SK-N-SH treated with all-trans-retinoic acid at 6 μM for 48 hours (cell line): Measurements from ENCODE around the gene GPC6.

ENCODE experiments used
- ATAC-seq: fragments of 200-7000 bp; cut with Tn5 transposase; 3 replicates; pipeline ENCODE4 v1.9.1; 2020; ENCODE audit warnings: mild to moderate bottlenecking, moderate library complexity
- ARNTL ChIP-seq: fragments of 450-650 bp; formaldehyde crosslinking; IDR thresholded peaks from 2 replicates; pipeline ENCODE4 v1.5.0; 2020; ENCODE audit warnings: low read depth, mild to moderate bottlenecking, moderate library complexity, borderline replicate concordance
- BACH2 ChIP-seq: fragments of 250-450 bp; sonication (Bioruptor Pico); IDR thresholded peaks from 2 replicates; pipeline ENCODE4 v1.9.0; 2021; ENCODE audit warnings: mild to moderate bottlenecking, borderline replicate concordance
- ESRRG ChIP-seq: fragments of 250-450 bp; sonication (Bioruptor Pico); IDR thresholded peaks from 2 replicates; pipeline ENCODE4 v1.6.1; 2021; ENCODE audit warnings: mild to moderate bottlenecking
- GLIS3 ChIP-seq: fragments of 250-450 bp; sonication (Bioruptor Pico); IDR thresholded peaks from 2 replicates; pipeline ENCODE4 v1.5.0; 2020; ENCODE audit warnings: mild to moderate bottlenecking, moderate library complexity
- ISL1 ChIP-seq: fragments of 250-450 bp; sonication (Bioruptor Pico); IDR thresholded peaks from 2 replicates; pipeline ENCODE4 v2.1.2; 2022; ENCODE audit warnings: mild to moderate bottlenecking, moderate library complexity
- OSR1 ChIP-seq: fragments of 250-450 bp; sonication (Bioruptor Pico); IDR thresholded peaks from 2 replicates; pipeline ENCODE4 v1.8.0; 2022; ENCODE audit warnings: moderate library complexity, mild to moderate bottlenecking, inconsistent platforms
- PATZ1 ChIP-seq: fragments of 250-450 bp; sonication (Bioruptor Pico); IDR thresholded peaks from 2 replicates; pipeline ENCODE4 v1.8.0; 2020; ENCODE audit warnings: mild to moderate bottlenecking, moderate library complexity, borderline replicate concordance
- PPARA ChIP-seq: fragments of 250-450 bp; sonication (Bioruptor Pico); IDR thresholded peaks from 2 replicates; pipeline ENCODE4 v1.5.0; 2020; ENCODE audit warnings: mild to moderate bottlenecking, borderline replicate concordance
- RARB ChIP-seq: fragments of 250-450 bp; sonication (Bioruptor Pico); IDR thresholded peaks from 2 replicates; pipeline ENCODE4 v1.8.0; 2021; ENCODE audit warnings: mild to moderate bottlenecking, moderate library complexity
- SNAI2 ChIP-seq: fragments of 250-450 bp; sonication (Bioruptor Pico); IDR thresholded peaks from 2 replicates; pipeline ENCODE4 v1.5.0; 2020; ENCODE audit warnings: mild to moderate bottlenecking, moderate library complexity
- TCF4 ChIP-seq: fragments of 250-450 bp; sonication (Bioruptor Pico); IDR thresholded peaks from 2 replicates; pipeline ENCODE4 v1.8.0; 2021; ENCODE audit warnings: mild to moderate bottlenecking, moderate library complexity, borderline replicate concordance
- TOX ChIP-seq: fragments of 250-450 bp; sonication (Bioruptor Pico); IDR thresholded peaks from 2 replicates; pipeline ENCODE4 v1.8.0; 2021; ENCODE audit warnings: mild to moderate bottlenecking, moderate library complexity, borderline replicate concordance
- ZC3H10 ChIP-seq: fragments of 250-450 bp; sonication (Bioruptor Pico); IDR thresholded peaks from 2 replicates; pipeline ENCODE4 v1.5.1; 2021; ENCODE audit warnings: mild to moderate bottlenecking, moderate library complexity
- ZFP3 ChIP-seq: fragments of 250-450 bp; sonication (Bioruptor Pico); IDR thresholded peaks from 2 replicates; pipeline ENCODE4 v1.5.0; 2020; ENCODE audit warnings: mild to moderate bottlenecking, moderate library complexity
- ZNF565 ChIP-seq: fragments of 450-650 bp; formaldehyde crosslinking; conservative IDR thresholded peaks from 2 replicates; pipeline ENCODE4 v1.5.0; 2020; ENCODE audit warnings: low read depth, mild to moderate bottlenecking, moderate library complexity
- ZNF70 ChIP-seq: fragments of 450-650 bp; formaldehyde crosslinking; IDR thresholded peaks from 2 replicates; pipeline ENCODE4 v1.5.0; 2020; ENCODE audit warnings: mild to moderate bottlenecking, moderate library complexity
- ZNF8 ChIP-seq: fragments of 450-650 bp; formaldehyde crosslinking; IDR thresholded peaks from 2 replicates; pipeline ENCODE4 v1.5.0; 2020; ENCODE audit warnings: mild to moderate bottlenecking, moderate library complexity
- TF ChIP-seq, protein P1 (sequence below): fragments of 250-450 bp; sonication (Bioruptor Pico); IDR thresholded peaks from 2 replicates; pipeline ENCODE4 v1.5.1; 2020; ENCODE audit warnings: low read depth, mild to moderate bottlenecking, moderate library complexity
- TF ChIP-seq, protein P2 (sequence below): fragments of 250-450 bp; sonication (Bioruptor Pico); IDR thresholded peaks from 2 replicates; pipeline ENCODE4 v1.5.1; 2021; ENCODE audit warnings: mild to moderate bottlenecking, moderate library complexity
- TF ChIP-seq, protein P3 (sequence below): fragments of 250-450 bp; sonication (Bioruptor Pico); IDR thresholded peaks from 2 replicates; pipeline ENCODE4 v1.8.0; 2021; ENCODE audit warnings: low read depth, mild to moderate bottlenecking, moderate library complexity, borderline replicate concordance
- TF ChIP-seq, protein P4 (sequence below): fragments of 250-450 bp; sonication (Bioruptor Pico); IDR thresholded peaks from 2 replicates; pipeline ENCODE4 v1.5.0; 2020; ENCODE audit warnings: mild to moderate bottlenecking, moderate library complexity

Gene GPC6

GRCh38 chr13:93268327-93269028, 41.9 kb downstream of the GPC6 start:
- no peak for ATAC-seq
- TF ChIP-seq, protein P1, sequence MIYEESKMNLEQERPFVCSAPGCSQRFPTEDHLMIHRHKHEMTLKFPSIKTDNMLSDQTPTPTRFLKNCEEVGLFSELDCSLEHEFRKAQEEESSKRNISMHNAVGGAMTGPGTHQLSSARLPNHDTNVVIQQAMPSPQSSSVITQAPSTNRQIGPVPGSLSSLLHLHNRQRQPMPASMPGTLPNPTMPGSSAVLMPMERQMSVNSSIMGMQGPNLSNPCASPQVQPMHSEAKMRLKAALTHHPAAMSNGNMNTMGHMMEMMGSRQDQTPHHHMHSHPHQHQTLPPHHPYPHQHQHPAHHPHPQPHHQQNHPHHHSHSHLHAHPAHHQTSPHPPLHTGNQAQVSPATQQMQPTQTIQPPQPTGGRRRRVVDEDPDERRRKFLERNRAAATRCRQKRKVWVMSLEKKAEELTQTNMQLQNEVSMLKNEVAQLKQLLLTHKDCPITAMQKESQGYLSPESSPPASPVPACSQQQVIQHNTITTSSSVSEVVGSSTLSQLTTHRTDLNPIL, result no peak
- no peak for TF ChIP-seq PATZ1 (CRISPR knock-in tag)
- no peak for TF ChIP-seq ZNF8 (CRISPR knock-in tag)
- TF ChIP-seq, protein P2, sequence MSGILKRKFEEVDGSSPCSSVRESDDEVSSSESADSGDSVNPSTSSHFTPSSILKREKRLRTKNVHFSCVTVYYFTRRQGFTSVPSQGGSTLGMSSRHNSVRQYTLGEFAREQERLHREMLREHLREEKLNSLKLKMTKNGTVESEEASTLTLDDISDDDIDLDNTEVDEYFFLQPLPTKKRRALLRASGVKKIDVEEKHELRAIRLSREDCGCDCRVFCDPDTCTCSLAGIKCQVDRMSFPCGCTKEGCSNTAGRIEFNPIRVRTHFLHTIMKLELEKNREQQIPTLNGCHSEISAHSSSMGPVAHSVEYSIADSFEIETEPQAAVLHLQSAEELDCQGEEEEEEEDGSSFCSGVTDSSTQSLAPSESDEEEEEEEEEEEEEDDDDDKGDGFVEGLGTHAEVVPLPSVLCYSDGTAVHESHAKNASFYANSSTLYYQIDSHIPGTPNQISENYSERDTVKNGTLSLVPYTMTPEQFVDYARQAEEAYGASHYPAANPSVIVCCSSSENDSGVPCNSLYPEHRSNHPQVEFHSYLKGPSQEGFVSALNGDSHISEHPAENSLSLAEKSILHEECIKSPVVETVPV (CRISPR knock-in tag), result no peak
- no peak for TF ChIP-seq ZFP3
- TF ChIP-seq, protein P3, sequence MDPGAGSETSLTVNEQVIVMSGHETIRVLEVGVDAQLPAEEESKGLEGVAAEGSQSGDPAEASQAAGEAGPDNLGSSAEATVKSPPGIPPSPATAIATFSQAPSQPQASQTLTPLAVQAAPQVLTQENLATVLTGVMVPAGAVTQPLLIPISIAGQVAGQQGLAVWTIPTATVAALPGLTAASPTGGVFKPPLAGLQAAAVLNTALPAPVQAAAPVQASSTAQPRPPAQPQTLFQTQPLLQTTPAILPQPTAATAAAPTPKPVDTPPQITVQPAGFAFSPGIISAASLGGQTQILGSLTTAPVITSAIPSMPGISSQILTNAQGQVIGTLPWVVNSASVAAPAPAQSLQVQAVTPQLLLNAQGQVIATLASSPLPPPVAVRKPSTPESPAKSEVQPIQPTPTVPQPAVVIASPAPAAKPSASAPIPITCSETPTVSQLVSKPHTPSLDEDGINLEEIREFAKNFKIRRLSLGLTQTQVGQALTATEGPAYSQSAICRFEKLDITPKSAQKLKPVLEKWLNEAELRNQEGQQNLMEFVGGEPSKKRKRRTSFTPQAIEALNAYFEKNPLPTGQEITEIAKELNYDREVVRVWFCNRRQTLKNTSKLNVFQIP (CRISPR knock-in tag), result no peak
- TF ChIP-seq, protein P4, sequence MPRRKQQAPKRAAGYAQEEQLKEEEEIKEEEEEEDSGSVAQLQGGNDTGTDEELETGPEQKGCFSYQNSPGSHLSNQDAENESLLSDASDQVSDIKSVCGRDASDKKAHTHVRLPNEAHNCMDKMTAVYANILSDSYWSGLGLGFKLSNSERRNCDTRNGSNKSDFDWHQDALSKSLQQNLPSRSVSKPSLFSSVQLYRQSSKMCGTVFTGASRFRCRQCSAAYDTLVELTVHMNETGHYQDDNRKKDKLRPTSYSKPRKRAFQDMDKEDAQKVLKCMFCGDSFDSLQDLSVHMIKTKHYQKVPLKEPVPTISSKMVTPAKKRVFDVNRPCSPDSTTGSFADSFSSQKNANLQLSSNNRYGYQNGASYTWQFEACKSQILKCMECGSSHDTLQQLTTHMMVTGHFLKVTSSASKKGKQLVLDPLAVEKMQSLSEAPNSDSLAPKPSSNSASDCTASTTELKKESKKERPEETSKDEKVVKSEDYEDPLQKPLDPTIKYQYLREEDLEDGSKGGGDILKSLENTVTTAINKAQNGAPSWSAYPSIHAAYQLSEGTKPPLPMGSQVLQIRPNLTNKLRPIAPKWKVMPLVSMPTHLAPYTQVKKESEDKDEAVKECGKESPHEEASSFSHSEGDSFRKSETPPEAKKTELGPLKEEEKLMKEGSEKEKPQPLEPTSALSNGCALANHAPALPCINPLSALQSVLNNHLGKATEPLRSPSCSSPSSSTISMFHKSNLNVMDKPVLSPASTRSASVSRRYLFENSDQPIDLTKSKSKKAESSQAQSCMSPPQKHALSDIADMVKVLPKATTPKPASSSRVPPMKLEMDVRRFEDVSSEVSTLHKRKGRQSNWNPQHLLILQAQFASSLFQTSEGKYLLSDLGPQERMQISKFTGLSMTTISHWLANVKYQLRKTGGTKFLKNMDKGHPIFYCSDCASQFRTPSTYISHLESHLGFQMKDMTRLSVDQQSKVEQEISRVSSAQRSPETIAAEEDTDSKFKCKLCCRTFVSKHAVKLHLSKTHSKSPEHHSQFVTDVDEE (CRISPR knock-in tag), result no peak
- TF ChIP-seq OSR1 (CRISPR knock-in tag), result no peak
- TF ChIP-seq ZNF565 (CRISPR knock-in tag), result no peak
- no peak for TF ChIP-seq RARB (CRISPR knock-in tag)

GRCh38 chr13:93270769-93271742, 44.4 kb downstream of the GPC6 start:
- ATAC-seq, result peak; percentile 82
- TF ChIP-seq PPARA (CRISPR knock-in tag) (0 out of 2 replicates have a peak, but pooled peaks have one; percentile 33), ZFP3 (no peak), BACH2 (CRISPR knock-in tag) (no peak), ZNF70 (CRISPR knock-in tag) (no peak; the same call in 1 of the 2 replicates), ISL1 (CRISPR knock-in tag) (peak; percentile 64), GLIS3 (CRISPR knock-in tag) (0 out of 2 replicates have a peak, but pooled peaks have one; percentile 5), ARNTL (CRISPR knock-in tag) (no peak), RARB (CRISPR knock-in tag) (no peak), ZNF8 (CRISPR knock-in tag) (peak; percentile 36; the same call in 1 of the 2 replicates), ZNF565 (CRISPR knock-in tag) (no peak), TOX (CRISPR knock-in tag) (no peak), ESRRG (CRISPR knock-in tag) (no peak), SNAI2 (peak; percentile 63; the same call in 1 of the 2 replicates), TCF4 (CRISPR knock-in tag) (peak; percentile 91), ZC3H10 (CRISPR knock-in tag) (no peak)
- TF ChIP-seq, protein P1, result no peak
- TF ChIP-seq, protein P4 (CRISPR knock-in tag), result peak; percentile 91
- TF ChIP-seq, protein P2 (CRISPR knock-in tag), result 0 out of 2 replicates have a peak, but pooled peaks have one; percentile 16
